Endothelial cell of hepatic sinusoid (primary cell): Measurements from ENCODE around the gene EXOSC7.
"Not testable (repeated sequence)": the region's sequence is repeated elsewhere in the genome, so short reads cannot be mapped to it uniquely, and the experiment has no call there.

Experiments used
- in situ Hi-C: cut with HindIII; loops from 2 replicates; pipeline ENCODE4 v1.10.0; 2017; ENCODE audit warnings: low sequenced_read_pairs

The EXOSC7 gene

GRCh38 chr3:44976002-44976815, at the start of gene EXOSC7, which contains the start of gene ZDHHC3:
Gene EXOSC7 (plus strand): TSS chr3:44976244. CDS start chr3:44976278, 34 bp downstream.
Gene ZDHHC3 (minus strand): TSS chr3:44976174. CDS start chr3:44959436, 16,738 bp downstream.
- in situ Hi-C loops = no loop called here

GRCh38 chr3:44926921-44927320, 49.1 kb upstream of the EXOSC7 start:
- in situ Hi-C loops = no loop called here

DNA sequence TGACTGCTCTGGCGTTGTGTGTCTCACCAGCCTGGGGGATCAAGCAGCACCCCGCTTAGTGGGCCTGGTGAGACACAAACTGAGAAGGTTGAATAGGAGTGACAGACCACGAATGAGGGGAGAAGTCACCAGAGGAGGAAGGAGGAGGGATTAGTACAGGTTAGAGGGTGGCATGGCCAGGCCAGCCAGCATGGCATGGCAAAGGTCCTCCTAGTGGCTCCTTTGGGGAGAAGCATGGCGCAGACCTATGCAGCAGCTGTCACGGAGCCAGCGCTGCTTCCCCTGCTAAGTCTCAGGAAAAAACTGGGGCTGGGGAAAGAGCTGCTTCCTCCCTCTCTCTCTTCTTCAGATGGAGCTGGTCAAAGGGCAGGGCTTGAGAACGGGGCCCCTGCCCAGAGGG, 48.7 kb upstream of the EXOSC7 start:
- in situ Hi-C loops = no loop called here

DNA sequence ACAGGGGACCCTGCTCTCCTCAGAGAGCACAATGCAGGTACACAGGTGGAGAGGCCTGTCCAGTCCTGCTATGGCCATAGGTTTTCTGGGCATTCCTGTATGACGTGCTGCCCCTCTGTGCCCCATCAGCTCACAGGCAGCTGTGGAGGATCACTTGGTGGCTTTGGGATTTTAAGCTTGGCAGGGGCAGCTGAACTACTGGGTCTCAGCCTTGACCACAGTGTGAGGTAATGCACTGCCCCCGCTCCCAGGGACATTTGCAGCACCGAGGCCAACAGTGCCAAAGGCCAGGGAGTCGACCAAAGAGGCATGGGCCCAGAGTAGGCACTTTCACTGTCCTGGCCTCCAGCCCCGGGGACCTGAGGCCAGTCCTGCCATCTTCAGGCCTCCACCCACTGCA, 46.3 kb upstream of the EXOSC7 start:
- in situ Hi-C loops = no loop called here

DNA sequence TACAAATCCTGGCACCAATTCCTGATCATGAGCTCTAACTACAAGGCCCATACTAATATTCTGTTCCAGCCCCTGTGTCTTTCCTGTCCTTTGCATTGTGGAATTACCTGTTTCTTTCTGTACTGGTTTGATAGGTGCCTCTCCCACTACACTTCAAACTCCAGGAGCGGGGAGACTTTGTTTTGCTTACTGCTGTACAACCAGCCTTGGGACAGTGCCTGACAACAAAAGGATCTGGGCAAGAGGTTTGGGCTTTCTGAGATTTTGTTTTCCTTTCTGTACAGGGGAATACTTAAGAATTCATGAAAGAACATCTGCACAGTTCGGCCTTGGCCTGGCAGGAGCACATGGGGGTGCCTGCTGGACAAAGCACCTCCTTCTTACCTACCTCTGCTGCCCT, 45.1 kb upstream of the EXOSC7 start:
- in situ Hi-C loops = no loop called here

GRCh38 chr3:44931791-44932190, 44.3 kb upstream of the EXOSC7 start:
- in situ Hi-C loops = no loop called here

GRCh38 chr3:44932271-44932670, 43.8 kb upstream of the EXOSC7 start:
- in situ Hi-C loops = no loop called here

GRCh38 chr3:44932986-44933944, 42.8 kb upstream of the EXOSC7 start:
- in situ Hi-C loops = no loop called here

DNA sequence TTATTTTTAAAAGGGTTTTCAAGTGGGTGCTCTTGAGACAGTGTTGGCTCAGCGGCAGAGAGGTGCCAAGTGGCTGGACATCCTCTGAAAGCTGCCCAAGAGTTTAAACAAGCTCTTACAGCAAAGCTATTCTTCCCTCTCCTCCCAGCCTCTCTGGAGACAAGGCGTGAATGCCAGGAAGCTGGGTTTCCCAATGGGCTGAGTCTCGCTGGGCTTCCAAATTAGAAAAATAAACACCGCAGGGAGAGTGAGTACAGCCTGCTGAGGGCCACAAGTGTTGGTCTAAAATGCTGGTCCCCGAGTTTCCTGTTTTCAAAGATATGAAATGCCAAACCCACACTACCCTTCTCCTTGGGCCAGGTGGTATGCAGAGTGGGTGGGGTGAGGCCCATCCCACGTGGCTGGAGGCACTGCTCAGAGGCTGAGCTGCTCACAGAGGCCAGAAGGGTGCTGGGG, 36.4 kb upstream of the EXOSC7 start:
- in situ Hi-C loops = loop anchor here (5.0 kb wide), 2 partner anchors 43 to 57 kb away; no protein-coding TSS in a partner anchor

DNA sequence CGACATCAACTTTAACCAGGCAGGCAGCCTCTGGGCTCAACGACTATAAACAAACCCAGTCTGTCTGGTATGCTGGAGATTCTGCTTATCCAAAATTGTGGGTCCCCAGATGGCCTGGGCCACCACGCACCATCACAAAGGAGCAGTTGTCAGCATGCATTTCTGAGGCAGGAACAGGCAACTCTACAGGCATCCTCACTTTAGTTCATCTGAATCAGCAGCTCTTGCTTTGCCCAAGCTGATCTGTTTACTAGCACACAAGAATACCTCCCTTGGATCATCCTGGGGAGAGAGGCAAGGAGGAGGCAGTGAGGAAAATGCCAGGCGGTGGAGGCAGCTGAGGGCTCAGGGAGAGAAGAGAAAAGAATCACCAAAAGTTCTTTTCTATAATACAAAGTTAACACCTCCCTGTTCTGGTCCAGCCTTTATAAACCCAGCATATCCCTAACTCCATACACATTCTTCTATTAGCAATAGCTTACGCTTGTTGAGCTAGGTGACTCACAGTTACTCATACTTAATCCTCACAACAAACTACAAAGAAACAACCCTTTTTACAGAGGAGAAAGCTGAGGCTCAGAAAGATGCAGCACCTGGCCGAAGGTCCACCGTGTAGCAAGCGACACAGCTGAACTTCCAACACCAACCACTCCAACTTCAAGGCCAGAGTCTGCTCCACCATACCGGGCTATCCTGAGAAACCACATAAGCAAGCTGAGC, 33.7 kb upstream of the EXOSC7 start:
- in situ Hi-C loops = loop anchor here (5.0 kb wide), 2 partner anchors 40 to 60 kb away; no protein-coding TSS in a partner anchor

DNA sequence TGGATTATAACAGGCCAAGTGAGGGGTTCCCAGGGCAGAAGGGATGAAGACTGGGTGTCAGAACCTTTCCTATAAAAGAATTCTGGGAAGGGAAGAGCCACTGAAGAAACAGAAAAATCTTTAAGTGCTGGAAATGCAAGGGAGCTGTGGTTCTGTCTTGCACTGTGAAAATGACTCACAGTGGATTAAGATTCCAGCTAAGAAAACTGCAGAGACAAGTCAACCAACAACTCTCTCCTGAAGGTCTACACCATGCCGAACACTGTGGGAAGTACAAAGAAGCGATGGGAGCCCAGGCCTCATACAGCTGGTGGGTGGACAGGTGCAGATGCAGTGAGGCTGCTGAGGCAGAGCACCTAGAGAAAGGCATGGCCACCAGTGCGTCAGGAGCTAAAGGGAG, 27.8 kb upstream of the EXOSC7 start:
- in situ Hi-C loops = no loop called here

DNA sequence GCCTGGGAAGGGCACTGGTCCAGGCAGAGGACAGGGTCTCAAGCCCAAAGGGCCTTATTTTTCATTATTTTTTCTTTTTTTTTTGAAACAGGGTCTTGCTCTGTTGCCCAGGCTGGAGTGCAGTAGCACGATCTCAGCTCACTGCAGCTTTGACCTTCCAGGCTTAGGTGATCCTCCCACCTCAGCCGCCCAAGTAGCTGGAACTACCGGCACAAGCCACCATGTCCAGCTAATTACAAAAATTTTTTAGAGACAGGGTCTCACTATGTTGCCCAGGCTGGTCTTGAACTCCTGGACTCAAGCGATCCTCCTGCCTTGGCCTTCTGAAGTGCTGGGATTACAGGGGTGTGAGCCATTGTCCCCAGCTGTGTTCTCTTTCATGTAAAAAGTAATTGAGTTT, 26.3 kb upstream of the EXOSC7 start:
- in situ Hi-C loops = not testable (repeated sequence)

DNA sequence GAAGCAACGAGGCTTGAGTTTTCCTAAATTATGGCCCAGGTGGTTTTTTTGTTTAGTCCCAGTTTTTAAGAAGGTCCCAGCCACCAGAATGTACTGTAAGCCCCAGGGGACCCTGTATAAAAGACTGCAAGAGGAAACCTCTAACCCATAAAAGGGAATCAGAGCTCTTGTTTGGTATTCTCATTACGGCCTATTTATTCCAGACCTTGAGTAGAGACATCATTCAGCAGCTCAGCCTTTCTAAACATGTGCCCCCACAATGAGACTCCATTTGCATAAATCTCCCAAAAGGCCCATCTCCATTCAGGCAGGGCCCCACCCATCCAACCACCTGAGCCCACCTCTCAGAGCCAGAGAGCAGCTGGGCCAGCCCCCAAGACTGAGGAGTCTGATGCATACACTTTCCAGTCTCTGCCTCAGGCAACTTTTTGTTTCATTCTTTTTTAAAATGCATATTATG, 25.7 kb upstream of the EXOSC7 start:
- in situ Hi-C loops = no loop called here

DNA sequence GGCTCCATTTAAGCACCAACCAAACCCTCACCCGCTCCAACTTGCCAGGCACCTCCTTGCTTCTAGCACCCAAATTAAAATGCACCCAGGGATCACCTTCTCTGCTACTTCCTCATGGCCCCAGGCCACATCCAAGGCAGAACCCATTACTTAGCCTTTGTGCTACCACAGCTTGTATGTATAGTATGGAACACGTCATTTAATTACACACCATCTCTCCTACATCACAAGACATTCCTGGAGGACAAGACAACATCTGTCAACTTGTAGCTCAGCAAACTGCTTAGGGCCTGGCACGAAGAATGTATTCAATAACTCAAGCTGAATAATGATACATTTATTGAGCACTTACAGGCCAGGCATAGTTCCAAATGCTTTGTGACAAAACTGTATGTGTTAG, 23.4 kb upstream of the EXOSC7 start:
- in situ Hi-C loops = no loop called here

DNA sequence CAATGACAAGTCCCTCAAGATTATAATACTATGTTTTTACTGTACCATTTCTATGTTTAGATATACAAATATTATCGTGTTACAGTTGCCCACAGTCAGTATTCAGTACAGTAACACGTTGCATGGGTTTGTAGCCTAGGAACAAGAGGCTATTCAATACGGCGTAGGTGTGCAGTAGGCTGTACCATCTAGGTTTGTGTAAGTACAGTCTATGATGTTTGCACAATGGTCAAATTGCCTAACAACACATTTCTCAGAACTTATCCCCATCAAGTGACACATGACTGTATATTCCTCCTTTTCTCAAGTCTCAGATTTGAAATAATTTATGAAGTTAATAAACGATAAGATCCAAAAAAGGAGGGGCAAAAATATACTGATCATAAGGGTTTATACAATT, 21.7 kb upstream of the EXOSC7 start:
- in situ Hi-C loops = no loop called here

GRCh38 chr3:44954962-44955361, 21.1 kb upstream of the EXOSC7 start:
- in situ Hi-C loops = no loop called here

DNA sequence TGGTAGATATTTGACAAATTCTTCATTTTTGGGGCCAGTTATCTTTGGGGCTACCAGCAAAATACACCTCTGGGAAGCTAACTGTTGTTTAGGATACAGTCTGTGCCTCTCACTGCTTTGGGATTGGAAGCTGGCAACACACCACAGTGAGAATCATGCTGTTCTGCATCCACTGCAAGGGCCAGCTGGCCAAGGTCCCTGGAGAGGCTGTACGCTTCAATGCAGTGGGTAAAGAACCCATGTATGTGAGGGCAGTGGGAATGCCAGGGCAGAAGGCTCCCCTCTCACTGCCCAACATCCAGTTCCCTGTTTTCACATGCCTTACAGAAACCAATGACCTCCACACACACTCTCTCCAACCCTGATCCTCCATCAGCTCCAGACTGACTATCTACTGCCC, 20.1 kb upstream of the EXOSC7 start:
- in situ Hi-C loops = no loop called here

- in situ Hi-C loops = no loop called here
Measured at GRCh38 chr3:44957986-44958385, 18.1 kb upstream of the EXOSC7 start.

GRCh38 chr3:44958386-44958785, 17.7 kb upstream of the EXOSC7 start:
- in situ Hi-C loops = no loop called here

DNA sequence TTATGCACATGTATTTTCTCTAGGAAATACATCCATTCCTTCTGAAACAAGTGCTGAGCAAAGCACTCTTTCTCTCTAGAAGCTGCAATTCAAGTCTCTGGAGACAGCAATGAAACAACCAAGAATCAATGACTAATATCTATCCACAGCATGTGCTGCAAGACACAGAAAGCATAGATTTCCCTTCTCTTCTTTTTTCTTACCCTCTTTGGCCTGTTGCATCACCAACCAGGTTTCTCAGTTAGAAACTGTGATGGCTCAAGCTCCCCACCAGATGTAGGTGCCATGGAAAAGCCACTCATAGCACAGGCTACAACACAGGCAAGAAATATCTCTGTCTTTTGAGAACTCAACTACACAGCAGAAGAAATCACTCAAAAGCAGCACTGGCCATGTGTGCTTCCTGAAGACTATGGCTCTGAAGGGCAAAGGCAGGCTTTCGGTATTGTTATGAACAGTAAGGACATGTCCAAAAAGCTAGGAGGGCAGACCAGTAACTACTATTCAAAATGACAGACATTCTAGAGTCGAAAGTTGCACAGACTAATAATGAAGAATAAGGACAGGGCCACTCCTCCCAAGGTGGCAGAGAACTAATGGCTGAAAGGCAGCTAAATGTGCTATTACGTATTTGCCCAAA, 15.5 kb upstream of the EXOSC7 start:
- in situ Hi-C loops = no loop called here
